DMS114 treated with DMSO at 0.1 percent for 48 hours (cell line): ENCODE results near the gene CAMSAP1.

Experiments used
- DNase-seq: peaks from one replicate; lab custom pipeline; 2025; ENCODE audit not compliant: unreplicated experiment; lab: John Stamatoyannopoulos, UW

Gene CAMSAP1

GRCh38 chr9:135939351-135940265 is 32.3 kb upstream of the CAMSAP1 start:
- no peak for DNase-seq

GRCh38 chr9:135937521-135938489 is 30.5 kb upstream of the CAMSAP1 start:
- no peak for DNase-seq

GRCh38 chr9:135933114-135933513 is 25.8 kb upstream of the CAMSAP1 start:
- DNase-seq, result no peak

- no peak for DNase-seq
Measured at GRCh38 chr9:135932656-135933055, 25.3 kb upstream of the CAMSAP1 start.

- DNase-seq, result no peak
Measured at GRCh38 chr9:135931349-135931820, 24.0 kb upstream of the CAMSAP1 start.

- DNase-seq, result no peak
Measured at GRCh38 chr9:135930446-135931345, 23.4 kb upstream of the CAMSAP1 start.

GRCh38 chr9:135929656-135930445 is 22.5 kb upstream of the CAMSAP1 start:
- DNase-seq, result no peak

- DNase-seq, result no peak
Measured at GRCh38 chr9:135928731-135929655, 21.6 kb upstream of the CAMSAP1 start.

- no peak for DNase-seq
Measured at GRCh38 chr9:135928074-135928730, 20.9 kb upstream of the CAMSAP1 start.

- no peak for DNase-seq
Measured at GRCh38 chr9:135927195-135928013, 20.1 kb upstream of the CAMSAP1 start.

GRCh38 chr9:135926402-135927194 is 19.3 kb upstream of the CAMSAP1 start:
- no peak for DNase-seq

GRCh38 chr9:135925496-135926133 is 18.3 kb upstream of the CAMSAP1 start:
- DNase-seq, result no peak

GRCh38 chr9:135924628-135925338 is 17.4 kb upstream of the CAMSAP1 start:
- DNase-seq, result no peak

GRCh38 chr9:135923508-135923907 is 16.2 kb upstream of the CAMSAP1 start:
- no peak for DNase-seq

- DNase-seq, result no peak
Measured at GRCh38 chr9:135921749-135922310, 14.5 kb upstream of the CAMSAP1 start.
